ENCODE data around the gene BRINP1.

DNA sequence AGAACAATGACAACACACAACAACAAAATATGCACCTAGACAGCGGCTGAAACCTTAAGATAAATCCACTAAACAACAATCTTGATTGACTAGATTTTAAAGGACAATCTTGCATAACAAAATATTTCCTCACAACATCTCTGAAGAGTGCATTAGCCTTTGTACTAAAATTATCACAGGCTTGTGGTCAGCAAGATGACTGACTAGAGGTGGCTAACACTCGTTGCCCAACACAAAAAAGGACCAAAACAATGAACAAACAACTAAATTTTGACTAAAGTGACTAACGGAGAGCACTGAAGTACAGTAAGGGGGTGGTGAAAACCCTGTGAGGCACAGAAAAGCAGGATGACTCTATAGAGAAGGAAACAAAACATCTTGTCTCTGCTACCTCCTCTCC is 183.9 kb downstream of the BRINP1 start:
- TF ChIP-seq IKZF1 (conservative IDR thresholded peaks at IDR 0.05) (no peak), RFX5 (IDR thresholded peaks at IDR 0.05; ENCODE audit: low read depth, low read length) (no peak), CBX5 (IDR thresholded peaks at IDR 0.05; ENCODE audit: low read depth) (no peak), EZH2 (IDR thresholded peaks at IDR 0.05; ENCODE audit: borderline replicate concordance, control insufficient read depth, low read depth, low read length) (no peak), ZNF207 (IDR thresholded peaks at IDR 0.05; ENCODE audit: borderline replicate concordance) (no peak), RBBP5 (conservative IDR thresholded peaks at IDR 0.05) (no peak), RCOR1 (conservative IDR thresholded peaks at IDR 0.05; ENCODE audit: low read depth, low read length) (no peak)
- TF ChIP-seq, protein P1, sequence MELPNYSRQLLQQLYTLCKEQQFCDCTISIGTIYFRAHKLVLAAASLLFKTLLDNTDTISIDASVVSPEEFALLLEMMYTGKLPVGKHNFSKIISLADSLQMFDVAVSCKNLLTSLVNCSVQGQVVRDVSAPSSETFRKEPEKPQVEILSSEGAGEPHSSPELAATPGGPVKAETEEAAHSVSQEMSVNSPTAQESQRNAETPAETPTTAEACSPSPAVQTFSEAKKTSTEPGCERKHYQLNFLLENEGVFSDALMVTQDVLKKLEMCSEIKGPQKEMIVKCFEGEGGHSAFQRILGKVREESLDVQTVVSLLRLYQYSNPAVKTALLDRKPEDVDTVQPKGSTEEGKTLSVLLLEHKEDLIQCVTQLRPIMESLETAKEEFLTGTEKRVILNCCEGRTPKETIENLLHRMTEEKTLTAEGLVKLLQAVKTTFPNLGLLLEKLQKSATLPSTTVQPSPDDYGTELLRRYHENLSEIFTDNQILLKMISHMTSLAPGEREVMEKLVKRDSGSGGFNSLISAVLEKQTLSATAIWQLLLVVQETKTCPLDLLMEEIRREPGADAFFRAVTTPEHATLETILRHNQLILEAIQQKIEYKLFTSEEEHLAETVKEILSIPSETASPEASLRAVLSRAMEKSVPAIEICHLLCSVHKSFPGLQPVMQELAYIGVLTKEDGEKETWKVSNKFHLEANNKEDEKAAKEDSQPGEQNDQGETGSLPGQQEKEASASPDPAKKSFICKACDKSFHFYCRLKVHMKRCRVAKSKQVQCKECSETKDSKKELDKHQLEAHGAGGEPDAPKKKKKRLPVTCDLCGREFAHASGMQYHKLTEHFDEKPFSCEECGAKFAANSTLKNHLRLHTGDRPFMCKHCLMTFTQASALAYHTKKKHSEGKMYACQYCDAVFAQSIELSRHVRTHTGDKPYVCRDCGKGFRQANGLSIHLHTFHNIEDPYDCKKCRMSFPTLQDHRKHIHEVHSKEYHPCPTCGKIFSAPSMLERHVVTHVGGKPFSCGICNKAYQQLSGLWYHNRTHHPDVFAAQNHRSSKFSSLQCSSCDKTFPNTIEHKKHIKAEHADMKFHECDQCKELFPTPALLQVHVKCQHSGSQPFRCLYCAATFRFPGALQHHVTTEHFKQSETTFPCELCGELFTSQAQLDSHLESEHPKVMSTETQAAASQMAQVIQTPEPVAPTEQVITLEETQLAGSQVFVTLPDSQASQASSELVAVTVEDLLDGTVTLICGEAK (IDR thresholded peaks at IDR 0.05; ENCODE audit: borderline replicate concordance) = no peak

Data from GM12878 (cell line).